Measurements from ENCODE around the gene TWIST2. TPM values are rescaled to one million over a fixed set of nuclear protein-coding genes. Genes with fewer than 3 reads are reported as not detected.

The TWIST2 gene
- total RNA-seq, 1 donor: 9.4 TPM

DNA sequence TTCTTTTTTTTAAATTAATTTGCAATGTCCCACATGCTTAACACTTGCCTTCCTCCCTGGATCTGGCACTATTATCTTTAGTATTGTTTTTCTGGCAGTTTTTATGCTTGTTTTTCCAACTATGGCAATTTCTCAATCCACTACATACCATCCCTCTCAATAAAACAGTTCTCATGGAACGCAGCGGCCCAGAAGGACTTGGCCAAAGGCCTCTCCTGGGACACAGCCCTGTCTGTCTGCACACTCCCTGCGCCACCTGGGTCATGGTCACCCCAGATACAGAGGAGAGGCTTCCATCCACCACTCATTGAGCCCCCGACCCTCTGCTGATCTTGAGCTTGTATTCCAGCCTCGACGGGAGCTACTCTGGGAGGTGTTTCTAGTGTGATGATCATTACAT, 91.2 kb downstream of the TWIST2 start:
- DNase-seq (ENCODE audit: insufficient read length, low spot score, missing footprints): peak; percentile 88
- H3K79me2 ChIP-seq (ENCODE audit: insufficient read depth, low read length): no peaks in the 10 kb centered on the region
- peak overlapping the region; percentile 23 for H3K4me2 ChIP-seq (ENCODE audit: insufficient read depth, low read length)
- peaks cover 31% of the 10 kb centered on the region for H3K4me1 ChIP-seq (ENCODE audit: insufficient read depth, low read length)
- no peaks in the 10 kb centered on the region for H3K36me3 ChIP-seq (ENCODE audit: insufficient read depth, low read length)
- H3K27me3 ChIP-seq (ENCODE audit: insufficient read depth, low read length): no peaks in the 10 kb centered on the region
- H4K20me1 ChIP-seq (ENCODE audit: insufficient read depth, low read length): no peaks in the 10 kb centered on the region
- no peak overlapping the region for H3K4me3 ChIP-seq (ENCODE audit: insufficient read depth, low read length)
- no peaks in the 10 kb centered on the region for H3K9me3 ChIP-seq (ENCODE audit: low read depth, low read length)
- H2AFZ ChIP-seq (ENCODE audit: low read length): peak overlapping the region; percentile 25
- TF ChIP-seq, protein P1, sequence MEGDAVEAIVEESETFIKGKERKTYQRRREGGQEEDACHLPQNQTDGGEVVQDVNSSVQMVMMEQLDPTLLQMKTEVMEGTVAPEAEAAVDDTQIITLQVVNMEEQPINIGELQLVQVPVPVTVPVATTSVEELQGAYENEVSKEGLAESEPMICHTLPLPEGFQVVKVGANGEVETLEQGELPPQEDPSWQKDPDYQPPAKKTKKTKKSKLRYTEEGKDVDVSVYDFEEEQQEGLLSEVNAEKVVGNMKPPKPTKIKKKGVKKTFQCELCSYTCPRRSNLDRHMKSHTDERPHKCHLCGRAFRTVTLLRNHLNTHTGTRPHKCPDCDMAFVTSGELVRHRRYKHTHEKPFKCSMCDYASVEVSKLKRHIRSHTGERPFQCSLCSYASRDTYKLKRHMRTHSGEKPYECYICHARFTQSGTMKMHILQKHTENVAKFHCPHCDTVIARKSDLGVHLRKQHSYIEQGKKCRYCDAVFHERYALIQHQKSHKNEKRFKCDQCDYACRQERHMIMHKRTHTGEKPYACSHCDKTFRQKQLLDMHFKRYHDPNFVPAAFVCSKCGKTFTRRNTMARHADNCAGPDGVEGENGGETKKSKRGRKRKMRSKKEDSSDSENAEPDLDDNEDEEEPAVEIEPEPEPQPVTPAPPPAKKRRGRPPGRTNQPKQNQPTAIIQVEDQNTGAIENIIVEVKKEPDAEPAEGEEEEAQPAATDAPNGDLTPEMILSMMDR (IDR thresholded peaks at IDR 0.05; ENCODE audit: extremely low read depth, low read depth, low read length): no peak
- H3K27ac ChIP-seq (ENCODE audit: low read depth, low read length): peak overlapping the region; percentile 83

- H3K36me3 ChIP-seq (ENCODE audit: insufficient read depth, low read length): no peaks in the 10 kb centered on the region
- H3K79me2 ChIP-seq (ENCODE audit: insufficient read depth, low read length): no peaks in the 10 kb centered on the region
- H3K4me2 ChIP-seq (ENCODE audit: insufficient read depth, low read length): no peak overlapping the region
- H3K27ac ChIP-seq (ENCODE audit: low read depth, low read length): peak overlapping the region; percentile 83
- H4K20me1 ChIP-seq (ENCODE audit: insufficient read depth, low read length): no peaks in the 10 kb centered on the region
- TF ChIP-seq, protein P1 (IDR thresholded peaks at IDR 0.05; ENCODE audit: extremely low read depth, low read depth, low read length): no peak
- H3K27me3 ChIP-seq (ENCODE audit: insufficient read depth, low read length): no peaks in the 10 kb centered on the region
- no peak overlapping the region for H3K4me3 ChIP-seq (ENCODE audit: insufficient read depth, low read length)
- H3K9me3 ChIP-seq (ENCODE audit: low read depth, low read length): no peaks in the 10 kb centered on the region
- H3K4me1 ChIP-seq (ENCODE audit: insufficient read depth, low read length): peaks cover 31% of the 10 kb centered on the region
- DNase-seq (ENCODE audit: insufficient read length, low spot score, missing footprints): peak; percentile 77
- H2AFZ ChIP-seq (ENCODE audit: low read length): no peak overlapping the region
Measured at GRCh38 chr2:238939521-238940403, 91.9 kb downstream of the TWIST2 start.

- Histone ChIP-seq H3K79me2 (ENCODE audit: insufficient read depth, low read length) (no peaks in the 10 kb centered on the region), H3K4me3 (ENCODE audit: insufficient read depth, low read length) (no peak overlapping the region), H2AFZ (ENCODE audit: low read length) (no peak overlapping the region), H3K27ac (ENCODE audit: low read depth, low read length) (no peak overlapping the region), H3K4me2 (ENCODE audit: insufficient read depth, low read length) (no peak overlapping the region), H3K9me3 (ENCODE audit: low read depth, low read length) (no peaks in the 10 kb centered on the region), H3K4me1 (ENCODE audit: insufficient read depth, low read length) (peaks cover 31% of the 10 kb centered on the region), H3K36me3 (ENCODE audit: insufficient read depth, low read length) (no peaks in the 10 kb centered on the region), H3K27me3 (ENCODE audit: insufficient read depth, low read length) (no peaks in the 10 kb centered on the region), H4K20me1 (ENCODE audit: insufficient read depth, low read length) (no peaks in the 10 kb centered on the region)
- TF ChIP-seq, protein P1 (IDR thresholded peaks at IDR 0.05; ENCODE audit: extremely low read depth, low read depth, low read length): no peak
- no peak for DNase-seq (ENCODE audit: insufficient read length, low spot score, missing footprints)
Measured at GRCh38 chr2:238940806-238941205, 92.9 kb downstream of the TWIST2 start.

GRCh38 chr2:238941262-238941792, 93.4 kb downstream of the TWIST2 start:
- Histone ChIP-seq H3K9me3 (ENCODE audit: low read depth, low read length) (no peaks in the 10 kb centered on the region), H4K20me1 (ENCODE audit: insufficient read depth, low read length) (no peaks in the 10 kb centered on the region), H3K27me3 (ENCODE audit: insufficient read depth, low read length) (no peaks in the 10 kb centered on the region)

More at GRCh38 chr2:238941262-238941792, 93.4 kb downstream of the TWIST2 start:
- Histone ChIP-seq H3K27ac (ENCODE audit: low read depth, low read length) (no peak overlapping the region), H3K36me3 (ENCODE audit: insufficient read depth, low read length) (no peaks in the 10 kb centered on the region), H3K4me2 (ENCODE audit: insufficient read depth, low read length) (no peak overlapping the region), H3K4me1 (ENCODE audit: insufficient read depth, low read length) (peaks cover 31% of the 10 kb centered on the region), H3K4me3 (ENCODE audit: insufficient read depth, low read length) (no peak overlapping the region), H3K79me2 (ENCODE audit: insufficient read depth, low read length) (no peaks in the 10 kb centered on the region), H2AFZ (ENCODE audit: low read length) (no peak overlapping the region)
- peak; percentile 41 for DNase-seq (ENCODE audit: insufficient read length, low spot score, missing footprints)
- TF ChIP-seq, protein P1 (IDR thresholded peaks at IDR 0.05; ENCODE audit: extremely low read depth, low read depth, low read length): no peak
